GM19452 (cell line): ENCODE data around the gene PFKP.
"Not testable (repeated sequence)": the region's sequence is repeated elsewhere in the genome, so short reads cannot be mapped to it uniquely, and the experiment has no call there.

Experiments
- ATAC-seq: cut with Tn5 transposase; IDR thresholded peaks from one replicate; pipeline ENCODE4 v1.9.1; 2021; ENCODE audit not compliant: unreplicated experiment

PFKP gene

DNA sequence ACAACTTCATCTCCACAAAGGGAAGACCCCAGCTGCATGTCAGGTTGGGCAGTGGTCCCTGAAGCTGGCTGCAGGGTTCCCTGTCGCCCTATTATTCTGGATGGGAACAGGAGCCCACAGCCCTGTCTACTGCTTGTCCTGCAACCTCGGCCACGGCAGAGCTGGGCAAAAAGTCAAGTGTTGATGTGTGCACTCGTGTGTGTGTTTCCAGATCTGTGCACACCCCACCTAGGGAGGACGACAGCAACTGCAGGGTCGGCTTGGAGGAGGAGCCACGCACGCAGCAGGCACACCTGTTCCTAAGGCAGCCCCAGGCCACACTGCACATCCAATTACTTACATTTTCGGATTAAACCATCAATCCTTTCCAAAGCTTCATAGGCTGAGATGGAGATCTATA is 81.6 kb downstream of the PFKP start:
- no peak for ATAC-seq

DNA sequence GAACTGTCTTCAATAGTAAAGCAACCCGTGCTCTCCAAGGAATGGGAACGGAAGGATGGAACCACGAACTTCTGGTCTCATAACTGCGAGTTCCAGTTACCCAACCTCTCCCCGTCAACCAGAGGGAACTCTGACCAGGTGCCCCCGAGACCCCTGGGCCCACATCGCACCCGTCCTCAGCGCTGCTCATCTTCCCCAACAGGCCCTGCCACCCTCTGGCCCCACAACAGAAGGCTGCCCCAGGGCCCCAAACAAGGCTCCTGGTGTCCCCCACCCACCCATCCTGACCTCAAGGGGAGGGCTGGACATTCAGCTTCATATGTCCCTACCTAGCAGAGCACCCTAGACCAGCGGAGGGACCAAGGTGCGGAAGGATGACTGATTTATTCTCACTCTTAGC is 82.6 kb downstream of the PFKP start:
- no peak for ATAC-seq

DNA sequence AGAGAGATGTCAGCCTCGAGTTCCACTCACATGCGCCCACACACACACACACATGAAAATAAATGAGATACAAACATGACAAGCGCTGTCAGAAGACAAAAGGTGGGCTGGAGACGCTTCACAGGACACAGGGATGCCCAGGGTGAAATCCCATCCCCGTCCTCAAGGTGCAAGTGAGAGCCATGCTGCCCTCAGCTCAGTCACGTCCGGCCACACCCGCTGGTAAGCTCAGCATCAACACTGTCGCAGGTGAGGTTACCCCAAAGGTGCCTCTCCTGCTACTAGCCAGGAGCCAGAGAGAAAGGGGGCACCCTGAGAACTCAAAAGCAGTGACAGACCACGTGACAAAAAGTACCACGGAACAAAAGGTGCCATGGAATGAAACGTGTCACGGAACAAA is 83.0 kb downstream of the PFKP start:
- ATAC-seq = no peak

DNA sequence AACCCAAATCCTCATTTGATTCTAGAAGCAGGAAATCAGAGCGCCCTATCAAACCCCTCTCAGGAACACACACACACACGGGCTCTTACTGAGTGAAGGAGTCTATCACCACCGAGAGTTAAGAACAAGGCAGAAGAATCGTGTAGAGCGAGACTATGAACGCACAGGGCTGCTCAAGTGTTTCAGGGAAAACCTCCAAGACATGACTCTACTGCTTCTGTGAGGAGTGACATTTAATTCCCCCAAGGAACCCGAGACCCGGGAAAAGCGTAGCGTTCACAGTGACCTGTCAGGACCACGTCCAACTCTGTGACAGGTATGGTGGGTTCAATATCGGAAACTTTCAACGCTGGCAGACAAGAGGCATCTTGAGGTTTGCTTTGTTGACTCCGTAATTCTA is 83.6 kb downstream of the PFKP start:
- no peak for ATAC-seq

DNA sequence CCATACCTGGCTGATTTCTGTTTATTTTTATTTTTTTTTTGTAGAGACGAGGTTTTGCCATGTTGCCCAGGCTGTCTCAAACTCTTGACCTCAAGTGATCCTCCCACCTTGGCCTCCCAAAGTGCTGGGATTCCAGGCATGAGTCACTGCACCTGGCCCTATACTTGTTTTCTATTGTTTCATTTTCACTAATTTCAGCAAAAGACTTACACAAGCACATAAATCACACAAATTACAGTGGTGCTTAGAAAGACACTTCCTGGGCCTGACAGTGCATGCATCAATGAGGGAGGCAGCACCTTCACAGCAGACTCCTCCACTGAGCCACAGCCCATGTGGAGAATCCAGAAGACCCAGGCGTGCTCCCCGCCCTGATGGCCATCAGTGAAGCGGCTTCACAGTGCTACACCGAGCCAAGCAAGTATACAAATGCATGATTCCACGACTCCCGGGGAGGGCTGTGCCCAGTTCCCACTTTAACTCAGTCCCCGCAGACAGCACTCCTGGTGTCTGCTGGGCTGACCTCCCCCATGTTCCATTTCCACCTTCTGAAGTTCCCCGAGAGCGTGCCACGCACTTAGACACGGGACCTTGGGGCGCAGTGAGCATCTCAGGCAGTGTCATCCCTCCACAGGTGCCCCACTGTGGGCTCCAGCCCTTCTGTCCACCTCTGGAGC is 84.7 kb downstream of the PFKP start:
- no peak for ATAC-seq

DNA sequence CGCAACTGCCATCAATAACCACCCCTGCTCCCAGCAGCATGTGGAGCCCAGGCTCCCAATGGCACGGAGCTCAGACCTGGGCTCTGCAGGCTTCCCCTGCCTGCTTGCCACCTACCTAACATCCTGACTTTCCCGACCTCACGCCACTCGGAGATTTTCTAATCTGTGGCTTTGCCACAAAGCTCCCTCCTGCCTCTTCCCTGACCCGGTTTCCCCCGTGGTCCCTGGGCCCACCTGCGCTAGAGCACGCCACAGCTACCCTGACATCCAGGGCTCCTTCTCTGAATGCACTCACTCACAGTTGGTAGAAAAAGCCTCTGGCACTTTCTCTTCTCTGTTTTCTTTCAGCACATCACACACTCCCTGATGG is 85.2 kb downstream of the PFKP start:
- ATAC-seq = no peak

DNA sequence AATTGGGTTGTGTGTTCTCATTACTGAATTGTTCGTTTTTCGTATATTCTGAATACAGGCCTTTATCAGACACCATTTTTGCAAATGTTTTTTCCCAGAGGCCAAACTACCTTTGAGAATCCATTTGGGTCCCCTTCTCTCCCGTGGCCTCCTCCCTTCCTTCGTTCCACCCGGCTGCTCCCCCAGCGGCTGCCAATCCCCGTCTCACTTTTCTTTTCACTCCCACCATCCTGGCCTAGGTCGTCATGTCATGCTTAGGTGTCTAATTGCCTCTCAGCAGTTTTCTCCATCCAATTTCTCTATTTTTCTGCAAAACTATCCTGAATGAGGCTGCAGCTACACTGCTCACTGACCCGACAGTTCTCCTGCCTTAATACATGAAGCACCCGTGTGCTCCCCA is 87.3 kb downstream of the PFKP start:
- no peak for ATAC-seq

DNA sequence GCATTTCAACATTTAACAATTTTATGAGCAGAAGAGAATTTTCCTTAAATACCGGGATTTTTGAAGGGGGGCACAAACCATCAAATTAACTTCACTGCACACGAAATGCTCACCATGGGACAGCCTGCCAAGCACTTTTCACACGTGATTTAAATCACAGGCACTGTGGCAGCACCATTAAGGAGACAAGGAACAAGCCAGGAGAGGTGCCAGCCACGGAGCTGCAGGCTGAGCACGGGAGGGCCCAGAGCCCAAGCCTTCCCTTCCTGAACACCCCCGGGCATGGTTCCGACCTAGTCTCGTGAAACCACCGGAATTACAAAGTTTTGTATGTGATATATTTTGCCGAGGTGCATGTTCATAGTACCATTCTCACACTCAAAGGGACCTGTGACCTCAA is 91.8 kb downstream of the PFKP start:
- no peak for ATAC-seq

DNA sequence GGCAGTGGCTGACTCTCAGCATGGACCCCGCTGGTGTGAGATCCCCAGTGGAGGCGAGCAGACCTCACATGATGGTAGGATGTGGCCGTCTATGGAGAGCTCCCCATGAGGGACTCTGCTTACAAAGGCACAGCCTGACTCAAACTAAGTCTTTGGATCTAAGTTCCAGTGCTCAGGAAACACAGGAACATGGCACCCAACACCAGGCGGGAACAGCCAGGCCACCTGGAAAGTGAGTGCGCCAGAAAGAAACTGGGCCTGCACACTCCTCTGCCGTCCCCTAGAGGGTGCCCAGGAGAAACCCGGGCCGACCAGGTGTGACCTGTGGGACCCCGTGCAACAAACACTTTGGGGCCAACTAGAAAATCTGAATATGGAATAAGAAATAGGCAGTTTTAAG is 95.2 kb downstream of the PFKP start:
- ATAC-seq = no peak

DNA sequence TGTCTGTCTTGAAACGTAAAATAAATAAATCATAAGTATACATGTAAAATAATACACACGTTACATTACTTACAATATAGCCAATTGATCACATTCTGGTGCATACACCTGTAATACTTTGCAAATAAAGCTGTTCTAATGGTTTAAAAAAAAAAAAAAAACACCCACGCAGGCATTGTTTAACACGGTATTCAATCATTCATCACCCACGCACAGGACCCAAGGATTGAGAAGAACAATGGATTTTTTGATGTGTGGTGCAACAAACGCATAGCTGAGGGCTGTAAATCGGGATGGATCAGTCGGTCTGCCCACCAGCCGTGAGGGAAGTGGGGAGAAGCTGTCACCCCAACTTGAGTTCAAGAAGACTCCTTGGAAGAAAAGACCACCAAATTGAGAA is 96.5 kb downstream of the PFKP start:
- ATAC-seq = no peak

DNA sequence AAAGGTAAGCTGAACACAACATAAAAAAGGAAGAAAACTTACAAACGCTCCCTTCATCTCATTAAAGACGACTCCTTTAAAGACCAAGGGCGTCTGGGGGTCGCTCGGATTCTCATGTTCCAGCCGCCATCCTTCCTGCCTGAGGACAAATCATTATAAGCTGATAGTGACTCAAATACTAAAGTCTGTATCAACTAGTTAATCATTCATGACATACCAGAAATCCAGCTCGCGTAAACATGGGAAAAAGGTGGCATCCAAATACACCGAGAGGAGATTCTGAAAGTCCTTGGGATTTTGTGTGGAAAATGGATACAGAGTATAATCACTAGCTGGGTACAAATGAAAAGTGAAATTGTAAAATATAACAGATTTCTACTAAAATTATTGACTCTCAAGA is 97.8 kb downstream of the PFKP start:
- no peak for ATAC-seq

DNA sequence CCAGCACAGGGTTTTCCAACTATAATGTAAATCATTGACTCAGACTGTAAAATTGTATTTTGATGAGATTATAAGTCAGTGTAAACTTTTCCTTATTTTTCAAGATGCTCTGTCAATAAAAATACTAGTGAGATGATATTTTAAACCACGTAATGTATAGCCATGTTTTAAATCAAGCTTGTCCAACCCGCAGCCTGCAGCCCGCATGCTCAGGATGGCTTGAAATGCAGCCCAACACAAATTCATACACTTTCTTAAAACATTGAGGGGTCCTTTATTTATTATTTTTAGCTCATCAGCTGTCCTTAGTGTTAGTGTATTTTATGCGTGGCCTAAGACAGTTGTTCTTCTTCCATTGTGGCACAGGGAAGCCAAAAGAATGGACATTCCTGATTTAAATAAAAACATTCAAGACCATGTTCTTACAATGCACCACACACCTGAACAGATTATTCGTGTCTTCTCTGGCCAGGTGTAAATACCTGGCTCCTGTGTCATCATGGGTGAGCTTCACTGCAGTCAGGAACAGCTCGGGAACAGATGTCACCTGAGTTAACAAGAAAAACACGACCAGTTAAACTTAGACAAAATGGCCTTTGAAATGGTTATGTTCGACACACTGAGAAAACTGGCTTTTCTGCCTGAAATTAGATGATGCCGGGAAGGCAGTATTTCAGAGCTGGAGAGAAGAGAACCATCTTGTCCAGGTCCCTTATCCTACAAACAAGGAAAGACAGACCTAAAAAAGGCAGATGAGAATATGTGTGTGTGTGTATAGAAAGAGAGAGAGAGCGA is 99.3 kb downstream of the PFKP start:
- no peak for ATAC-seq

DNA sequence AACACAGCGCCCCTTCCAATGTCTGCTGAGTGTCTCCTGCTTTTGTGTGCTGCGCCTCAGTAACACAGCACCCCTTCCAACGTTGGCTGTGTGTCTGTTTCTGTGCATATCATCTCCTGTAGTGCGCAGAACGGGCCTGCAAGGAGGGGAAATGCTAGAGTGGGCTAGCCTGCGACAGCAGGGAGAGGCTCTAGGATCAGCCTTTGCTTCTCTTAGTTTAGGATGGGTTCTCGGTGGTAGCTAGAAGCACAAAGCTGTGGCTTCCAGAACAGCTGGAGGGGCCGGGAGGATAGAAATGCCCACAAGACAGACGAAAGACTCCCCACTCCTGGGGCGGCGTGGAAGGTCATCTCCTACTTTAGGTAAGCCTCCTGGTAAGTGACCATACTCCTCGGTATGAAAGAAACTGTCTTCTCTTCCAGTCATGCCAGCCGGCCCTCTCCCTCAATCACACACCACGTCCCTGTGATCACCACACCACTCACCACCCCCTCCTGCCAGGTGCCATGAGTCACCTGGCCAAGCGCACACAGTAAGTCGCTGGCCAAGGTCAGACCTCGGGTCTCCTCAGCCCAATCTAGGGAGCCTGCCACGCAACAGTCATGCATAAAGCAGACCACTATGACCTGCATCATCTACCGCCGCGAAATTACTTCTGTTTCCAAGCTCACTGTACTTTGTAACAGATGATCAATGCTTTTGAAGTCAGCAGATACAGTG is 100.4 kb downstream of the PFKP start:
- no peak for ATAC-seq

DNA sequence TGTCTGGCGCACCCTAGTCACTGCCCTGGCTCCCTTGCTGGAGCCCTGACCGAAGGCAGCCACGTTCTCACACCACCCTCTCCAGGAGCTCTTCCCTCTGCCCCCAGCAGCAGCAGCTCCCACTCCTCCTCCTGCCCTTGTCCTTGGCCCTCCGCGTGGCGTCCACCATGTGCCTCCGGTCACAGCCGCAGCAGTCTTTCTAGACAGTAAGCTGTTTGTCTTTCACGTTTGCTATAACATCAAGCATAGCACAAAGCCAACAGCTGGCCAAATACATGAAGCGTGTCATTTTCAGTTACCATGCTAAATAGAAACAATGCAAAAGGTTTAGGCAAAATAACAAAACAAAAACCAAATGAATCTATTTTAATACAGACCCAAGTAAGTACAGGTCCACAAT is 101.9 kb downstream of the PFKP start:
- no peak for ATAC-seq

DNA sequence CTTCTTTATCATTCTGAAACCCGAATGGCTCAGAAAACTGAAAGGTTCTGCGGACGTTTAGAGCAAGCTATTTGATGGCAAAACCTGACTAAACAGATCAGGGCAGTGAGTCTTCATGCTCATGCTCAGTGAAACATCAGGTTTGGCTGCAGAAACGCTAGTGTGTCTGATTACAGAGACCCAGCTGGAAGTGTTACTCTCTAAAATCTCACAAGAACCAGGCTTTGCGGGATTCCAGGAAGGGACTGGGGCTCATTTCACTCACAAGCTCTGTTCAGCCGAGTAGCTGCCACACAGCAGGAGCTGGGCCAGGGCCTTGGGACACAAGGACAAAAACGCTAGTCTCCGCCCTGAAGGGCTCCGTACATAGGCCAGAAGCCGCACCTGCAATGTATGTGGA is 102.3 kb downstream of the PFKP start:
- no peak for ATAC-seq

DNA sequence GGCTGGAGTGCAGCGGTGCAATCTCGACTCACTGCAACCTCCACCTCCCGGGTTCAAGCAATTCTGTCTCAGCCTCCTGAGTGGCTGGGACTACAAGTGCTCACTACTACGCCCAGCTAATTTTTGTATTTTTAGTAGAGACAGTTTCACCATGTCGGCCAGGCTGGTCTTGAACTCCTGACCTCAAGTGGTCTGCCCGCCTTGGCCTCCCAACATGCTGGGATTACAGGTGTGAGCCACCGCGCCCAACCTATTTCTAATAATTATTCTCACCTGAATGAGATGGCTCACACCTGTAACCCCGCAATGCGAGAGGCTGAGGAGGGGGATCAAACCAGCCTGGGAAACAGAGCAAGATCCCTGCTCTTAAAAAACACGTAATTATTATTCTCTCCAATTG is 104.1 kb downstream of the PFKP start:
- not testable (repeated sequence) for ATAC-seq

DNA sequence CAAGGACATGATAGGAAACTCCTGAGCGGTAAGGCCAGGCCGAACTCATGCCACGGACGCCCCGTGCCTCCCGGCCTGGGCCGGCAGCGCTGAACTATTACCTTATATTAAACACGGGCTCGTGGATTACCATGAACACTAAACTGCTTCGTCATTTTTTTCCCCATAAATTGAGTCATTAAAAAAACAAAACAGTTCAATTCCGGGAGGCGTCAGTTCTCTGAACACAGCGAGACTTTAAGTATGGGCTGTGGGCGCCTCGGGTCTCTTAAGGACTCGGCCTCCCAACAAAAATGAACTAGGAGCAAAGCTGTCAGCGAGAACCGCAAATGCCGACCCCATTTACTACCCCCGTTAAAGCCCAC is 104.7 kb downstream of the PFKP start:
- no peak for ATAC-seq

DNA sequence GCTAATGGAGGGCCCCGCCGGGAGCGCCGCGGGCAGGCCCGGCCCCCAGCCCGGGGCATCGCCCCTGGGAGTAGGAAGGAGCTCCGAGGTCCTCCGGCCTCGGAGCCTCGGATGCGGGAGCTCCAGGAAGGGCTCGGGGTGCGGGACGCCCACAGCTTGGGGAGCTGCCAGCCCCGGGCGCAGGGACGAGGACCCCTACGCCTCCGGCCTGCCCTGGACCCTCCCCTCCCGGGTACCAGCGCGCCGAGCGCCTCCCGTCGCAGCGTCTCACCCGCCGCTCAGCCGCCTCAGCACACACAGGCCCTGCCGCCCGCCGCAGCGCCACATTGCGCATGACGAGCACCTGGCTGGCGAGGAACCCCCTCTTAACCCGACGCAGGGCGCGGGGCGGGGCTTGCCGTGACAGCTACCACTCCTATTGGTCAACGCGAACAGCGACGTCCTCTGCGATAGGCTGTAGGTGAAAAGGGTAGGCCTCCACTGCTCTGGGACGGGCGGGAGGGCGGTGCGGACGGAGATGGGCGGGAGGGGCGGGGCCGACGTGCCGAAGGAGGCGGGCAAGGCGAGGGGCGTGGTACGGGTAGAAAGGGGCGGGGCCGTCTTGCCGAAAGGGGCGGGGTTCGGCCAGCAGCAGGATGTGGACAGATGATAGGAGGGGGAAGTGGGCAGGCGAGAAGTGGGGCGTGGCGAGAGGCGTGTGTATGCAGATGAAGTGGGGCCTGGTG is 105.3 kb downstream of the PFKP start, which contains the start of gene PITRM1:
PITRM1 (minus strand) TSS at position 337 of the 725 bp plus-strand sequence; CDS start at position 327, 10 bp downstream.
- peak; percentile 96 for ATAC-seq

DNA sequence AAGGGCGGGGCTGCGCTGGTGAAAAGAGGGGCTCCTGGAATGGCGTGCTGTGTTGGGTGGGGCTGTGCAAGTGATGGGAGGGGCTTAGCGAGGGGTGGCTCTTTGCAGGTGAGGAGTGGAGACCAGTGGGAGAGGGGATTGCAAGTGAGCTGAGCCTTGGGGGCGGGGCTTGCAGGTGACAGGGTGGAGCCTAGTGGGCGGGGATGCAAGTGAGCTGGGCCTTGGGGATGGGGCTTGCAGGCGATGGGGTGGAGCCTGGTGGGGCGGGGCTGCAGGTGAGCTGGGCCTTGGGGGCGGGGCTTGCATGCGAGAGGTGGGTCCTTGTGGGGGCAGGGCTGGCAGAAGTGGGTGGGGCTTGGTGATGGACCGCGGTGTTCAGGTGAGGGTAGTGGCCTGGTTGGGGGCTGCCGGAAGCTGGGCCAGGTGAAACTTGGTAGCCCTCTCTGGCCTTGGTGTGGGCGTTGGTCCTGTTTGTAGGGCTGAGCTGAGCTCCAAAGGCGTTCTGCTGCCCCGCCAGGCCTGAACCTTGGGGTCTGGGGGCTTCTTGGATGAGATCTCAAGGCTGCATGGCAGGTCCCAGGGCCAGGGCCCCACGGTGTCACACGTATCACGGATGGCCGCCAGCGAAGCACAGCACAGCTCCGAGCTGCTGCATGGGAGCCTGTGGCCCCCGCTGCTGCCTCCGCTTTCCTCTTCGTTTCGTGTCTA is 106.0 kb downstream of the PFKP start:
- peak; percentile 28 for ATAC-seq

DNA sequence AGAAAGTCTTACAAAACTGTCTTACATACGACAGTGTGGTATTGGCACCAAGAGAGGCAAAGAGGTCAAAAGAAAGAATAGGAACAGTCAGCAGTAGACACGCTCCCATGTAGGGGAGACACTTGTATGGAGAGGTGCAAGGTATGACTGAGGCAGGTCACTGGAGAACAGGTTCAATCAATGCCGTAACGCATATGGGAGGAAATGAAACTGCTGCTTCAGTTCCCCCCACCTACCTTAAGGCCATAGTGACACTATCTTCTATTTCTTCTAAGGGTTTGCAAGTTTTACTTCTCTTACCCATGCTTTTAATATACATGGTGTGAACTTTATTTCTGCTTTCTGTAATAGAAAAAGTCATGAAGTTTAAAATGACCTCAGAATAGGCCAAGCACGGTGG is 110.7 kb downstream of the PFKP start:
- no peak for ATAC-seq

DNA sequence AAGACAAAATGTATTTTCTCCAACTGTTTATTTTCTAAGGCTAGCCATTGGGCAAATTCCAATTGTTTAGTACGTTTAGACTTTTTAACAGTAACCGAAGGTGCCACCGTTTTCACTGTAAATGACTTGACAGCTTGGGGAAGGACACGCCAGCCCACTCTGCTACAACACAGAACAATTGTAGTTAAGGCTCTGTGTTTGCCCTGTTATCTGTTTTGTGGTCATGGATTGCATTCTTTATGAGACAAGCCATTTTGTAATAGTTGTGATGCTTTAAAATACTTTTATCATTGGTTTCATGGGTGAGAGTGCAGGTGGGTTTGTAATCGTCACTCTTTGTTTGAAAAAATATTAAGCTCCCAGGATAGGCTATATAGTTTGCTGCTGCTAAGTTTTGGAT is 111.8 kb downstream of the PFKP start:
- ATAC-seq = no peak
